Stimulated activated naive CD4-positive, alpha-beta T cell (primary cell): ENCODE results near the gene CELA2A.
"Not testable (repeated sequence)": the region's sequence is repeated elsewhere in the genome, so short reads cannot be mapped to it uniquely, and the experiment has no call there.

Experiments used
- DNase-seq, 6 experiments: peaks; one replicate each; lab custom pipeline; 2025; lab: John Stamatoyannopoulos, UW

Gene CELA2A

DNA sequence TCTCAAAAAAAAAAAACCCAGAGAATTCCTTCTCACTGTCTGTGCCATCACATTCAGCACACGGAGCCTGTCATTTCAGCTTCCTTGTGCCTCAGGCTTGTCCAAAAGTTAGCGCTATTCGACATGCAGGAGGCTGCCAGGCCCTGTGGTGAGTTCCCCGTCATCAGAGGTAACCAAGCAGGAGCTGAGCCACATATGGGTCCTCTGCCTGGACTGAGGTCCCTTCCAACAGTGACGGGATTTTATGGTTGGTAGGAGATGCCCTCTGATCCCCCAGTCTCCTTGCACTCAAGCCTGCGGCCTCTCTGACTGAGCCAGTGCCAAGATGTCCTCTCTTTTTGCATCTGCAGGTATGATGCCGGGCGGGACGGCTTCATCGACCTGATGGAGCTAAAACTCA lies 31.0 kb upstream of the CELA2A start:
- DNase-seq: no peak

DNA sequence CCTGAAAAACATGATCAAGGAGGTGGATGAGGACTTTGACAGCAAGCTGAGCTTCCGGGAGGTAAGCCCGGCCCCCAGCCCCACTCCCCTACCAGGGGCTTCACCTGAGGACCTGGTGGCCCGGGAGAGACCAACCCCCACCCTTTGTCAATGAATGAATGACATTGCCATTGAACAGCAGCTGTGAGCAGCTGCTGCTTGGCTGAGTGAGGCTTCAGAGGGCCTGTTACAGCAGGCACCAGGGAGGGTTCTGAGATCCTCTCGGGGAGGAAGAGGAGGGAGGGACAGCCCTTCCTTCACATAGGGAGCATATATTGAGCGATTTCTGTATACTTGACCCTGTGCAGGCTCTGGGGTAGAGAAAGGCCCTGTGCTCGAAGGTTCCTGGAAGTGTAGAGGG lies 30.6 kb upstream of the CELA2A start:
- DNase-seq: no peak

DNA sequence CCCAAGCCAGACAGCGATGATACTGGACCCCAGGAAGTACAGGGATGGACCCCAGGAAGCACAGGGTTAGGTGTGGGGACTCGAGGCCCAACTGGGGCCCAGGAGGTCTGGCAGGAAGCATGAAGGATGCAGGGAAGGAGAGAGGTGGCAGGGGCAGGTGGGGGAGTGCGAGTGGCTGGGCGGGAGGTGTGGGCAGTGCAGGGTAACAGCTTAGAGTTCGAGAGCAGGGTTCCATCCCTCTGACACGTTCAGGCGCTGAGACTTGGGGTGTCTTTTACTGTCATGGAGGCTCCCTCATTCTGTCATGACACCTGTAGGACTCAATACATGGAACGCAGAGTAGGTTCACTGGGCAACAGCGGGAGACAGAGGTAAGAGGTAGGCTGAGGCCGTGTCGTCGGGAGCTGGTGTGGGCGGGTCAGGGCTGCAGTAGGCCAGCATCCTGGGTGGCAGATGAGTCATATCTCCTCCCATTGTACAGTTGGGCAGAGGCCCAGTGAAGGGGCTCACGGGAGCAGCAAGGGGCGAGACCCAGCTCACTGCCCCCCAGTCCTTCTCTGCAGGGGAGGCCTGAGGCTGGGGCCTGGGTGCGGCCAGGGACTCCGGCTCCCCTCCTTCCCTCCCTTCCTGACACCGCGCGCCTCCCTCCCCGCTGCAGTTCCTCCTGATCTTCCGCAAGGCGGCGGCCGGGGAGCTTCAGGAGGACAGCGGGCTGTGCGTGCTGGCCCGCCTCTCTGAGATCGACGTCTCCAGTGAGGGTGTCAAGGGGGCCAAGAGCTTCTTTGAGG lies 29.8 kb upstream of the CELA2A start:
- no peak for DNase-seq

DNA sequence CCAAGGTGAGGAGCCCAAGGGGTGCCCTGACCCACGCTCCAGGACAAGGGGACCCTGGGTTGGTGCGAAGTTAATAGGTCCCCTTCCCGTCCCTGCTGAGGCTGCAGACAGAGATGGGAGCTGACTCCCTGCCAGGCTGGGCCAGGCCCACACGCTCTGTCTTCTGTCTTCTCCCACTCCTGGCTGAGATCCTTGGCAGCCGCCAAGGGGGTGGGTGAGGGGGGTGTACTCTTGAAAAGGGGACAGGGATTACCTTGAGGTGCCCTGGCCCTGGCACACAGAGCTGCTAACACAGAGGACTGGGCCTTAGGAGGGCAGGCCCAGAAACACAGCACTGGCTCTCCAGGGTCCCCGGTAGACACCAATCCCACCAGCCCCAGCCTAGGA lies 29.3 kb upstream of the CELA2A start:
- no peak for DNase-seq

DNA sequence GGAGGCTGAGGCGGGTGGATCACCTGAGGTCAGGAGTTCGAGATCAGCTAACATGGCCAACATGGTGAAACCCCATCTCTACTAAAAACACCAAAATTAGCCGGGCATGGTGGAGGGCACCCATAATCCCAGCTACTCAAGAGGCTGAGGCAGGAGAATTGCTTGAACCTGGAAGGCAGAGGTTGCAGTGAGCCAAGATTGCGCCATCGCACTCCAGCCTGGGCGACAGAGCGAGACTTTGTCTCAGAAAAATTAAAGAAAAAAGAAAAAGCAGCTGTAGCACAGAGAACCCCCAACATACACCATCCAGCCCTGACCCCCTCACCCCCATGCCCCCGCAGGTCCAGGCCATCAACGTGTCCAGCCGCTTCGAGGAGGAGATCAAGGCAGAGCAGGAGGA lies 28.3 kb upstream of the CELA2A start:
- DNase-seq: not testable (repeated sequence)

DNA sequence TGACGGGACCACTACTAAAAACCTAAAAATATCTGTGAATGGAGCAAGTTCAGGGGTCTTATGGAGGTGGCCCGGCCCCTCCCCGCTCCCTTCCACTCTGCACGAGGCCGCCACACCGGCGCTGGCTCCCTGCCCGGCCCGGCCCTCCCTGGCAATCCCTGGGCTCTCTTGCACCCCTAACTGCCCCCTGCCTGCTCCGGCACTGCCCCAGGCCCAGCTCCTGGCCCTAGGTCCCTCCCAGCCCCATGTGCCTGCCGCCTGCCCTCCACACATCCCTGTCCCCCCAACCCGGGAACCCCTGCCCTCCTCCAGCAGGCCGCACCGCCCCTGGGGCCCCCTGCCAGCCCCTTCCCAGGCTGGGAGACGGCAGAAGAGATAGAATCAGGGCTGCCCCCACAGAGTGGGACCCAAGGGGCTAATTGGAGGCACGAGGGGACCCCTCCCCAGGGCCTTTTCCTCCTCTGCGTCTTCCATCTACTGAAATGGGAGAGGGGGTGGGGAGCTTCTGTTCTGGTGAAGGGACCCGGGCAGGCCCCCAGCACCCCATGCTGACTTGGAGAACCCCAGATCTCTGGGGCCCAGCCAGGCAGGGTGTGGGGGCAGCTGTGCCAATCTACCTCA lies 27.6 kb upstream of the CELA2A start:
- no peak for DNase-seq

DNA sequence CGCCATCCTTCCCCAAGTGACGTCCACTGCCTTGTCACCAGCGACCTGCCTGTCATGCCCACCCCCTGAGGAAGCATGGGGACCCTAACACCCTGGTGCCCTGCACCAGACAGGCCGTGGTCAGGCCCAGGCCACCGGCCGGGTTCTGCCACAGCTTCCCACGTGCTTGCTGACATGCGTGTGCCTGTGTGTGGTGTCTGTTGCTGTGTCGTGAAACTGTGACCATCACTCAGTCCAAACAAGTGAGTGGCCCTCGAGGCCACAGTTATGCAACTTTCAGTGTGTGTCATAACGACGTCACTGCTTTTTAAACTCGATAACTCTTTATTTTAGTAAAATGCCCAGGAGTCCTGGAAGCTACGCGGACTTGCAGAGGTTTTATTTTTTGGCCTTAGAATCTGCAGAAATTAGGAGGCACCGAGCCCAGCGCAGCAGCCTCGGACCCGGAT lies 26.8 kb upstream of the CELA2A start:
- DNase-seq: no peak

DNA sequence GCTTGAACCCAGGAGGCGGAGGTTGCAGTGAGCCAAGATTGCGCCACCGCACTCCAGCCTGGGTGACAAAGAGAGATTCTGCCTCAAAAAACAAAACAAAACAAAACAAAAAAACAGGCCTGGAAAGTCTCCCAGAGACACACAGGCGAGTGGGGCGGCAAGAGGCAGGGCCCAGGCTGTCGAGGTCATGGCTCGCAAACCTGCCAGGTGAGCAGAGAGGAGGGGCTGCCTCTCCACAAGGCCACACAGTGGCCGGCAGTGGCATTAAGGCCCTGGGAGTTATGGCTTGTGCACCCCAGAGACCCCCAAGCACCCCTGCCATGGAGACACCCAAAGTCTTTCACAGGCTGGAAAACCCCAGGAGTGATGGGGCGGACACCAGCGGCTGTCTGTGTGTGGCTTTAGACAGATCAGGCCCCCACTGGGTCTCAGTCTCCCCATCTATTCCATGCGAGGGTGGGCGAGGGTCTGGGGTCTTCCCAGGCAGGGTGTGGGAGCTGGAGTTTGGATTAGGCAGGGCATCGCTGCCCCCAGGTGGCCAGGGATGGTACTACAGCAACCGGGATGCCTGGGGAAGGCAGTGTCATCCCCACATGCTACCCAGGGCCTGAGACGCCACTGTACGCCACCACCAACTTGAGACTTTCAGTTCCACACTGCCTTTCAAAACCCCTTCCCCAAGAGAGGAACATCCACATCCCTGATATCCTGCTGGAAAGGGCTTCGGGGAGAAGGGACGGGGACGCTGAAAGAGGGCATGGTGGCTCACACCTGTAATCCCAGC lies 25.6 kb upstream of the CELA2A start:
- peak; percentile 14 to 79 (median 63) for DNase-seq

DNA sequence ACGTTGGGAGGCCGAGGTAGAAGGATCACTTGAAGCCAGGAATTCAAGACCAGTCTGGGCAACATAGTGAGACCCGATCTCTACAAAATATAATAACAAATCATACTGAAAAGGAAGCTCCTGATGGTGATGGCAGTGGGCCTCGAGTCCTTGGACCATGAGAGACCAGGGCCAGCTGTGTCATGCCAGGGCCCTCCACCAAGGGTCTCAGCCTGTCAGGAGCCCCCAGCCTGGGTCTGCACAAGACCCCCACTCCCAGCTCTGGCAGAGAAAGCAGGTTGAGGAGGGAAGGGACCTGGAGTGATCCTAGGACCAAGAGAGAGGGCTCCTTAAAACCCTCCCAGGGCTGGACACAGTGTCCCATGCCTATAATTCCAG lies 25.0 kb upstream of the CELA2A start:
- no peak for DNase-seq

DNA sequence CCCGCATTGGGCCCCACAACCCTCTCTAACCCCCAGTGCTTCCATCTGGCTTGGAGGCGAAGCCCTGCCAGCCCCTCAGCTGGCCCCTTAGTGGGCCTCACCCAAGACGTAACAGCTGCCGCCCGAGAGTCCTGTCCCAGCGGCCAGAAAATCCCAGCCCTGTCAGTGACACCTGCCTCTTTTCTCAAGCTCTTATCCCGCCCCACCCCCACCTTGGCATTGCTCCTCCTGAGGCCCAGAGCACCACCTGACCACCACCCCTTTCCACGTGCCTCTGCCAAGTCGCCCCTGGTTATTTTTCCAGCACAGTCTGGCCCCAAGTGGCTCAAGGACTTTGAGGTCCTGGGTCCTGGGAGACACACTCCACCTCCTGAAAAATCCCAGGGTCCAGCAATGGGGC lies 24.2 kb upstream of the CELA2A start:
- no peak for DNase-seq

DNA sequence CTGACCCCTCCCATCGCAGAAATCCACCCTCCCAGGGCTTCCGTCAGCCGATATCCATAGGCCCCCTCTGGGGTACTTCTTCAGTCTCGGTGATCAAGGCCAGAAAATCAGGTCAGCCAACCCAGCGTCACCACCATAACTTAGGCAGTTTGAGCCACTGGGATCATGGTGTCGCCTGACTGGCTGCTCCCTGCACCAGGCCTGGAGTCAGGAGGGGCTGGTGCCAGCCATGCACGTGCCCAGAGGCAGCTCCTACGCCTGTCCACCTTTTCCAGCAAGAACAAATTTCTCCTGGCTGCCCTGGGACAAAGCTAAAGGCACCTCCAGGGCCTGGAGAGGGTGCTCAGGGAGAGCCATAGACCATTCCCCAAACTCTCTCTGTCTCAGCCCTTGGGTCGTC lies 23.1 kb upstream of the CELA2A start:
- no peak for DNase-seq

DNA sequence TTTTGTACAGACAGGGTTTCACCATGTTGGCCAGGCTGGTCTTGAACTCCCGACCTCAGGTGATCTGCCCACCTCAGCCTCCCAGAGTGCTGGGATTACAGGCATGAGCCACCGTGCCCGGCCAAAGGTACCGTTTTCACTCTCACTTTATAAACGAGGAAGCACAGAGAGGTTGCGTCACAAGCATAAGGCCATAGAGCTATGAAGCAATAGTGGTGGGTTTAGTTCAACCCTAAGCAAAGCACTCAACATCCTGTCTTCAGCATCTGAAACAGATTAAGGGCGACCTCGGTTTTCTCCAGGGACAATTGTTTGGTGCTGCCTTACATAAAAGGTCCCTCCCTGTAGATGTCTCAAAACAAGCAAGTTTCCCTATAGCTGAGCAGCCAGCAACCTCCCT lies 21.8 kb upstream of the CELA2A start:
- not testable (repeated sequence) for DNase-seq

DNA sequence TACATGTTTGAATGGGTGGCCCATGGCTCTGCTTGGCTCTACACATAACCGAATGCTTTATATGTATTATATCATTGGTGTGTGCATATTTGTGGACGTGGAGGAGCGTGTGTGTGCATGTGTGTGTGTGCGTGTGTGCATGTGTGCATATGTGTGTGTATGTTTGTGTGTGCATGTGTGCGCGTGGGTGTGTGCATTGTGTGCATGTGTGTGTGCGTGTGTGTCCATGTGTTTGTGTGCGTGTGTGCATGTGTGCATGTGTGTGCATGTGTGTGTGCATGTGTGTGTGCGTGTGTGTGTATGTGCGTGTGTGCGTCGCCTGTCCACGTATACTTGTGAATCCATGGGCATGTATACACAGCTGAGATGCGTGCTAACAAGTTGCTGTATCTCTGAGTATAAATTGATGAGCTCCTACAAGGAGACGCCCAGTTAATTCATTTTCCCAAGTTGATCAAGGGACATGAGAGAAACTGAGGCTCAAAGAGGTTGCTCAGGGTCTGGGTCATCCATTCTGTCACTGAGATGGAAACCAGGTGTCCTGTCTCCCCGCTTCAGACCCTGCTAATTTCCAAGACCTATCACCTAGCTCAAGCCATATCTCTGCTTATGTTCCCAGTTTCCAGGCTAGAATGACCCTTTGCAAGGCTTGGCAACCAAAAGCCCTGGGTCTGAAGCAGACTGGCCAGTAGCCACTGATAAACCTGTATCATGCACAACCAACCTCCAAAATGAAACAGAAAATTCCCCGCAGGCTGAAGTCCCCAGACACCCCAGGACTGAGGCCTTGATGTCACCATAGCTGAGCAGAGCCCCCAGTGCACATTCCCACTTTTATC lies 21.1 kb upstream of the CELA2A start:
- DNase-seq: no peak

DNA sequence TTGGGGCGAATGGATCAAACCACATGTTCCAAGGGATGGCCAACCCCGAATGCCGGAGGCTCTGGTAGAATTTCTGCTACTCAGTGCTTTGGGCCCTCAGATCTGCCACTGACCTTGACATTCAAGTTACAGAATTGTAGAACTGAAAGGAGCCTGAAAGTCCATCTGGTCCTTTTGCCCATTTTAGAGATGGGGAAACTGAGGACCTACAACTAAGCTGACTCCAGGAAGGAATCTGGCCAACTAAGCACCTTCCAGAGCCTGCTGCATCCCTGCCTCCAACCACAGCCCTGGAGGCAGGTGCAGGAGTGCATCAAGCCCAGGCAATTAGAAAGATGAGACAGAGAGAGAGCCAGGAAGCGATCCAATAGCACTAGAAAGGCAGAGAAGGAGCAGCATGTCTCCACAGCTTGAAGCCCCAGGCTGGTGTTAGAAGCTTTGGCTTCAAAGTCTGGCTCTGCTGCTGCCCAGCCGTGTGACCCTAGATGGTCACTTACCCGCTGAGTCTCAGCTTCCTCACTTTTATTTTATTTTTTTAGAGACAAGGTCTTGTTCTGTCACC lies 19.6 kb upstream of the CELA2A start:
- no peak for DNase-seq

DNA sequence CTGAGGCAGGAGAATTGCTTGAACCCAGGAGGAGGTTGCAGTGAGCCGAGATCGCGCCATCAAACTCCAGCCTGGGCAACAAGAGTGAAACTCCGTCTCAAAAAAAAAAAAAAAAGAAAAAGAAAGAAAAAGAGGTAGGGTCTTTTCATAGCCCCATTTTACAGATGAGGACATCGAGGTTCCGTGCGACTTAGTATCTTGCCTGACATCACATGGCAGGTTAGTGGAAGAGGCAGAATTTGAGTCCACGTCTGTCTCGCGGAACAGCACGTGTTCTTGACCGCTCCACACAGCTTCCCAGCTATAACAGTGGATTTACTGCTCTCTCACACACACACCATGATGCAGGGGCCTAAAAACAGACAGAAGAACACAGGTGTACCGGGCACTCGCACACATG lies 17.2 kb upstream of the CELA2A start:
- DNase-seq: no peak

DNA sequence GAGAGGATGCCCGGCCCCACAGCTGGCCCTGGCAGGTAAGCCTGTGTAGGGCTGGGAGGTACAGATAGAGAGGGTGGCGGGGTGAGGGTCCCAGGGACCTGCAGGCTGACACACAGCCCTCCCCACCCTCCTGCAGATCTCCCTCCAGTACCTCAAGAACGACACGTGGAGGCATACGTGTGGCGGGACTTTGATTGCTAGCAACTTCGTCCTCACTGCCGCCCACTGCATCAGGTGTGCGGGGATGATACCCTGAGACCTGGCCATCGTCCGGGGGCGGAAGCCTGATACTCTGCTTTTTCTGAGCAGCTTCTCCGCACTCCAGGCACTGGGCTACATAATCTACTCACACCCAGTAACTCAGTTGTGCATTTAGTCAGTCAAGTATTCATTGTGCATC lies 16.2 kb upstream of the CELA2A start:
- no peak for DNase-seq

DNA sequence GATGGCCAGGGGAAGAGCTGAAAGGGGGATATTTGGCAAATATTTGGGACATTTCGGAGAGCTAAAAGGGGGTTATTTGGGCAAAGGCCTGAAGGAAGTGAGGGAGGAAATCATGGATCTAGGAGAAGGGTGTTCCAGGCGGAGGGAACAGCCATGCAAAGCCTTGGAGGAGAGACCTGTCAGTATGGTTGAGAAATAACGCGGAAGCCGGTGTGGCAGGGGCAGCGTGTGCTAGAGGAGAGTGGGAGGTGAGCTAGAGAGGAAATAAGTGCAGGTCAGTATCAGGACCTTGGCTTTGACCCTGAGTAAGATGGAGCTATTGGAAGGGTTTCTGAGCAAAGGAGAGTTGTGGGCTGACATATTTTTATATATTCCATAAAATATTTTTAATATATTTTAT lies 15.3 kb upstream of the CELA2A start:
- DNase-seq: no peak

DNA sequence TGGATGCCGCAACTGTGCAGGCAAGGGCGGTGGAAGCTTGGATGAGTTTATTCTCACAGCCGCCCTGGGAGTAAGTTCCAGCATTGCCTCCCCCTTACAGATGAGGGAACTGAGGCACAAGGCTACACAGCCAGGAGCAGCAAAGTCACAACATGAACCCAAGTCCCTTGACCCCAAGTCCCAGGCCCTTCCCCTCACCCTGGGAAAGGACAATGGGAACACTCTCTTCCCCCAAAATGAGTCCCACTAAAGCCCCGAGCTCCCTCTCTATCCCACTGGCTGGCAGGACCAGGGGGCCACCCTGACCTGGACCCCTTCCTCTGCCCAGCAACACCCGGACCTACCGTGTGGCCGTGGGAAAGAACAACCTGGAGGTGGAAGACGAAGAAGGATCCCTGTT lies 14.4 kb upstream of the CELA2A start:
- no peak for DNase-seq

DNA sequence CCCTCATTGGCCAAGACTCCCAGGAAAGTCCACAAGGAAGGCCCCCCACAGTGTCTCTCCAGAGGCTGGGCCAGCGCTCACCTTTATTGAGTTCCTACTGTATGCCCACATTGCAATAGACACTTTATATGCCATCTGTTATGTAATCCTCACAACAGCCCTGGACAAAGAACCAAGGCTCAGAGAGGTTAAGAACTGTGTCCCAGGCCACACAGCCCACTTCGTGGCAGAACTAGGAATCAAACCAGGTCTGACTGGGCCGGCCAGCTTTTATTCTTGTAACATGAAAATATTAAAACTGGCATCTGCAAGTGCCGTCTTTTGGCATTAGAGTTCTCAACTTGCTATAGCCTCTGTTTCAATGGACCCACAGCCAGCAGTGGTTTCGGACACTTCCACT lies 13.8 kb upstream of the CELA2A start:
- no peak for DNase-seq

DNA sequence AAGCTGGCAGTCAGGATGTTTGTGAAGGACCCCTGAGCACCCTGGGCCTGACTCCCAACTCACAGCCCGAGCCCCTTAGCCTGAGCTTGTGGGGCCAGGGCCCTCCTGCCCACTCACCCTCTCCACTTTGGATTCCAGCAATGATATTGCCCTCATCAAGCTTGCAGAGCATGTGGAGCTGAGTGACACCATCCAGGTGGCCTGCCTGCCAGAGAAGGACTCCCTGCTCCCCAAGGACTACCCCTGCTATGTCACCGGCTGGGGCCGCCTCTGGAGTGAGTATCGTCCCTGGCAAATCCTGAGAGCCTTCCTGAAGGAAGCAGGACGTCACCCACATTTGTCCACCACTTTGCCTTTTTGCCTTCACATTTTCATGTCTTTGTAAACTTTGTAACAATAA lies 13.3 kb upstream of the CELA2A start:
- DNase-seq: no peak

DNA sequence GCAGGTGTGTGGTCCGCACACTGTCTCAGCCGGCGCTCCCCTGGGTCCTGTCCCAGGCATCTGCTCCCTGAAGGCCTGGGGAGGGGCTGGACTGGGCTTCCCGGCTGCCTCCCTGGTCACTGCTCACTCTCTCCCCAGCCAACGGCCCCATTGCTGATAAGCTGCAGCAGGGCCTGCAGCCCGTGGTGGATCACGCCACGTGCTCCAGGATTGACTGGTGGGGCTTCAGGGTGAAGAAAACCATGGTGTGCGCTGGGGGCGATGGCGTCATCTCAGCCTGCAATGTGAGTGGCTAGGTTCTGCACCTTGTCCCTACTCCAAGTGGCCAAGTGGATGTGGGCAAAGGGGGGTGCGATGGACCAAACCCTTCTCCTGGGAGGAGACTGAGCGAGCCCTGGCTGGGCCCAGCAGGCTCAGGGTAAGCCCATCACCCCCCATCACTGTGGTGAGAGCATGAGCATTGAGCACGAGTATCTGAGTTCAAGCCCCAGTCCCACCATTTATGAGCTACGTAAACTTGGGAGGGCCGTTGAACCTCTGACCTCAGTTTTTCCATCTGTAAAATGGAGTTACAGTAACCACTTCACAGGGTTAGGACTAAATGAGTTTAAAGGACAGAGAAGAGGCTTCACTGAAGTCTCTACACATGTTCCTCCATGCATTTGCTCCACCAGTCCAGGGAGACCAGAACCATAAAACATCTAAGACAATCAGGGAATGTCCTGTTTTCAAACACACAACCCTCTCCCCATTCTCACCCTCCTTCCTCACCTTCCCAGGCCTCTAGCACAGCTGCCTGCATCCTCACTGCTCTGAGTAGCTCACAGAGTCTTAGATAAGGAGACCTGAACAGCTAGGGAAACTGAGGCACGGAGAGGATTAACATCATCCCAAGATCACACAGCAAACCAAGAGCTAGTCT lies 11.8 kb upstream of the CELA2A start:
- no peak for DNase-seq
